Keratinocyte (primary cell): ENCODE data around the gene CHD9. TPM values are rescaled to one million over a fixed set of nuclear protein-coding genes. Genes with fewer than 3 reads are reported as not detected.

Experiments used
- DNase-seq: peaks from one replicate; pipeline ENCODE4 v3.0.0-alpha.2; 2011; ENCODE audit warnings: low read depth, missing footprints, low spot score
- FAIRE-seq: peaks from 2 replicates; lab custom pipeline; 2011; peaks lifted over from hg19 to GRCh38; lab: Jason Lieb, UNC
- H2AFZ ChIP-seq: 2 replicates; pipeline ENCODE4 v1.6.0; 2012; ENCODE audit warnings: low read length, control low read depth, inconsistent platforms; ENCODE audit not compliant: control insufficient read depth
- H3K27ac ChIP-seq: 2 replicates; pipeline ENCODE4 v1.5.1; 2011; ENCODE audit warnings: low read length; ENCODE audit not compliant: control insufficient read depth, insufficient read depth
- H3K27me3 ChIP-seq: 3 replicates; pipeline ENCODE4 v1.6.0; 2011; ENCODE audit warnings: low read length; ENCODE audit not compliant: control insufficient read depth, insufficient read depth; ENCODE audit errors: extremely low read depth
- H3K36me3 ChIP-seq, 2 experiments: 2 replicates in 1 of 2; 3 replicates in 1 of 2; pipeline ENCODE4 v1.5.1; 2011; ENCODE audit warnings: low read length in 2 of 2, mild to moderate bottlenecking in 1 of 2; ENCODE audit not compliant: control insufficient read depth in 2 of 2, insufficient read depth in 2 of 2; ENCODE audit errors: extremely low read depth in 1 of 2
- H3K4me1 ChIP-seq: 3 replicates; pipeline ENCODE4 v1.5.1; 2011; ENCODE audit warnings: low read length; ENCODE audit not compliant: control insufficient read depth, insufficient read depth; ENCODE audit errors: extremely low read depth
- H3K4me2 ChIP-seq: 3 replicates; pipeline ENCODE4 v1.6.0; 2011; ENCODE audit warnings: low read depth, low read length; ENCODE audit not compliant: control insufficient read depth, insufficient read depth; ENCODE audit errors: extremely low read depth
- H3K4me3 ChIP-seq, 3 experiments: fragments of 200-600 bp in 1 of 3; sonication (generic) in 1 of 3; 2 replicates in 2 of 3; 3 replicates in 1 of 3; pipeline ENCODE4 v1.5.1; 2011 to 2016; ENCODE audit warnings: low read length in 3 of 3, mild to moderate bottlenecking in 3 of 3, control low read depth in 2 of 3, inconsistent platforms in 1 of 3, low read depth in 1 of 3, mixed read lengths in 1 of 3, mixed run types in 1 of 3, moderate library complexity in 1 of 3; ENCODE audit not compliant: control insufficient read depth in 2 of 3, insufficient read depth in 2 of 3; ENCODE audit errors: extremely low read depth in 1 of 3
- H3K79me2 ChIP-seq: 2 replicates; pipeline ENCODE4 v1.6.0; 2012; ENCODE audit warnings: low read length; ENCODE audit not compliant: control insufficient read depth, insufficient read depth
- H3K9ac ChIP-seq: 3 replicates; pipeline ENCODE4 v1.6.0; 2011; ENCODE audit warnings: low read length; ENCODE audit not compliant: control insufficient read depth, insufficient read depth; ENCODE audit errors: extremely low read depth
- H3K9me1 ChIP-seq: 3 replicates; pipeline ENCODE4 v1.6.0; 2011; ENCODE audit warnings: low read length; ENCODE audit not compliant: control insufficient read depth, insufficient read depth; ENCODE audit errors: extremely low read depth
- H3K9me3 ChIP-seq: 2 replicates; pipeline ENCODE4 v1.5.1; 2012; ENCODE audit warnings: low read depth, low read length; ENCODE audit not compliant: control insufficient read depth
- H4K20me1 ChIP-seq: 3 replicates; pipeline ENCODE4 v1.6.0; 2011; ENCODE audit warnings: low read length; ENCODE audit not compliant: control insufficient read depth, insufficient read depth; ENCODE audit errors: extremely low read depth
- EZH2 ChIP-seq: IDR thresholded peaks from one replicate; pipeline ENCODE4 v1.6.1; 2012; ENCODE audit warnings: inconsistent platforms, mild to moderate bottlenecking, low read length, moderate library complexity
- dilution Hi-C: fragments of 300-500 bp; cut with MboI; formaldehyde crosslinking; loops from one replicate; pipeline ENCODE4 v1.7.0; 2020; ENCODE audit warnings: low sequenced_read_pairs; ENCODE audit not compliant: extremely low pct_ligation_motif_present
- polyA plus RNA-seq, 5 experiments: library from polyadenylated mRNA; depleted of rRNA in 3 of 5; stranded (reverse) in 3 of 5; stranded (forward) in 1 of 5; unstranded in 1 of 5; fragments of >200 nt; gene quantifications; 1 replicate in 1 of 5; 2 replicates in 3 of 5; 3 replicates in 1 of 5; pipeline versions ENCODE4 v1.2.1 to v1.2.3, GENCODE V29; 2011 to 2012; ENCODE audit warnings: missing spikeins in 2 of 5, low read depth in 1 of 5, low replicate concordance in 1 of 5
- TF ChIP-seq, protein P1 (sequence below), 3 experiments: IDR thresholded peaks in 1 of 3; conservative IDR thresholded peaks in 1 of 3; optimal IDR thresholded peaks in 1 of 3; 2 replicates in 2 of 3; 3 replicates in 1 of 3; pipeline versions ENCODE3 to v1.5.1; 2011; ENCODE audit warnings: low read length in 3 of 3, mild to moderate bottlenecking in 3 of 3, moderate library complexity in 2 of 3, control low read depth in 1 of 3, inconsistent platforms in 1 of 3; ENCODE audit not compliant: insufficient read depth in 2 of 3; ENCODE audit errors: extremely low read depth in 1 of 3

Gene CHD9
- polyA plus RNA-seq, 1 donor (not counting 4 experiments of a cell fraction or from before 2014, with no cell fraction given), result 32.8 TPM

DNA sequence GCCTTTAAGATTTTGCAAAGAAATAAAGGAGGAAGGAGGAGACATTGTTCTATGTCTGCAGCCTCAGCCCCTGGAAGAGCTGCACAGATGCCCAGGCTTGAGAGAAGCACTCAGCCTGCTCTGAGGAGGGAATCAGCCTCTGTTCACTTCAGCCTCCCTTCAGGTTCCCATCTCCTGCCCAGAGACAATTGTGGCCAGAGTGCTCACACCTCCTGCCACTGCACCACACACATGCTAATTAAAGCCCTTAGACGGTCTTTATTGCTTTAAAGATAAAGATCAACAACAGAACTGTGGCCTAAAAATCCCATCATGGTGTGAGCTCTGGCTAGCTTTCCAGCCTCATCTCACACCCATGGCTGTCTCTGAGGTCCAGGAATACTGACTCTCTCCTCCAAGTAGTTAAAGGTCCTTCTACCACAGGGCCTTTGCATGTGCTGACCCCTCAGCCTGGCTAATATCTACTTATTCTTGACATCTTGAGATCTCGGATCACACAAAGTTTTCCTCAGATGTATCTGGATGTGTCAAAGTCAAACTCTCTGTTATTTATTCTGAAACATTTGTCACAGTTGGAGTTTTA, 35.9 kb upstream of the CHD9 start:
- Histone ChIP-seq H3K27me3 (no peaks in the 10 kb centered on the region), H3K9ac (no peak overlapping the region), H3K9me3 (no peaks in the 10 kb centered on the region), H3K9me1 (no peaks in the 10 kb centered on the region), H3K36me3 (no peaks in the 10 kb centered on the region), H3K4me2 (no peak overlapping the region), H3K27ac (no peak overlapping the region), H3K4me3 (no peak overlapping the region), H3K4me1 (no peaks in the 10 kb centered on the region), H4K20me1 (no peaks in the 10 kb centered on the region), H2AFZ (no peak overlapping the region), H3K79me2 (no peaks in the 10 kb centered on the region)
- DNase-seq (no peak), FAIRE-seq (no peak)
- TF ChIP-seq, protein P1, sequence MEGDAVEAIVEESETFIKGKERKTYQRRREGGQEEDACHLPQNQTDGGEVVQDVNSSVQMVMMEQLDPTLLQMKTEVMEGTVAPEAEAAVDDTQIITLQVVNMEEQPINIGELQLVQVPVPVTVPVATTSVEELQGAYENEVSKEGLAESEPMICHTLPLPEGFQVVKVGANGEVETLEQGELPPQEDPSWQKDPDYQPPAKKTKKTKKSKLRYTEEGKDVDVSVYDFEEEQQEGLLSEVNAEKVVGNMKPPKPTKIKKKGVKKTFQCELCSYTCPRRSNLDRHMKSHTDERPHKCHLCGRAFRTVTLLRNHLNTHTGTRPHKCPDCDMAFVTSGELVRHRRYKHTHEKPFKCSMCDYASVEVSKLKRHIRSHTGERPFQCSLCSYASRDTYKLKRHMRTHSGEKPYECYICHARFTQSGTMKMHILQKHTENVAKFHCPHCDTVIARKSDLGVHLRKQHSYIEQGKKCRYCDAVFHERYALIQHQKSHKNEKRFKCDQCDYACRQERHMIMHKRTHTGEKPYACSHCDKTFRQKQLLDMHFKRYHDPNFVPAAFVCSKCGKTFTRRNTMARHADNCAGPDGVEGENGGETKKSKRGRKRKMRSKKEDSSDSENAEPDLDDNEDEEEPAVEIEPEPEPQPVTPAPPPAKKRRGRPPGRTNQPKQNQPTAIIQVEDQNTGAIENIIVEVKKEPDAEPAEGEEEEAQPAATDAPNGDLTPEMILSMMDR (optimal IDR thresholded peaks at IDR 0.05 in 1 of 3, IDR thresholded peaks at IDR 0.05 in 1 of 3, conservative IDR thresholded peaks at IDR 0.05 in 1 of 3; ENCODE audit: extremely low read depth in 1 of 3, insufficient read depth in 2 of 3, low read length in 3 of 3), result no peak
- TF ChIP-seq EZH2, result no peak
- dilution Hi-C loops, result no loop called here

DNA sequence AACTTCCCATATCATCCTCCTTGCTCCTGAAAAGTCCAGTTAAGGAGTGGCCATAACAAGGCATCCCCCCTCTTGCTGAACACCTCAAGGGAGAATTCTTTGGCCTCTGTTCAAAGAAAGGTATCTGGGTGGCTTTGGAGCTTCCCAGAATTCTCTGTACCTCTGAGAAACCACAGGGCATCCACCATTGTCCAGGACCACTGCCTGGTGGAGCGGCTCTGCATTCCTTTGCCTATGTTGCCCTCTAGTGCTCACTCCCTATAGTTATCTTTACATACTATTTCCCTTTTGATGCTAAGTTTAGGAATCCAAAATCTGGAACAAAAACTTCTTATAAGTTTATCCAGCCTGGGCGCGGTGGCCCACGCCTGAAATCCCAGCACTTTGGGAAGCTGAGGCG, 32.4 kb upstream of the CHD9 start:
- no peak for DNase-seq
- no peak overlapping the region for H3K4me3 ChIP-seq
- H3K27me3 ChIP-seq, result no peaks in the 10 kb centered on the region
- H3K79me2 ChIP-seq, result no peaks in the 10 kb centered on the region
- H3K4me2 ChIP-seq, result no peak overlapping the region
- no peaks in the 10 kb centered on the region for H4K20me1 ChIP-seq
- H2AFZ ChIP-seq, result no peak overlapping the region
- no peak overlapping the region for H3K9ac ChIP-seq
- H3K4me1 ChIP-seq, result no peaks in the 10 kb centered on the region
- no peaks in the 10 kb centered on the region for H3K36me3 ChIP-seq
- dilution Hi-C loops, result no loop called here
- H3K27ac ChIP-seq, result no peak overlapping the region
- no peaks in the 10 kb centered on the region for H3K9me3 ChIP-seq
- no peaks in the 10 kb centered on the region for H3K9me1 ChIP-seq
- peak; percentile 46 for FAIRE-seq
- TF ChIP-seq, protein P1 (optimal IDR thresholded peaks at IDR 0.05 in 1 of 3, IDR thresholded peaks at IDR 0.05 in 1 of 3, conservative IDR thresholded peaks at IDR 0.05 in 1 of 3; ENCODE audit: extremely low read depth in 1 of 3, insufficient read depth in 2 of 3, low read length in 3 of 3), result peak; percentile 40 to 83 (median 52)
- no peak for TF ChIP-seq EZH2
